ENCODE measurements around the gene SLC25A39. TPM values are rescaled to one million over a fixed set of nuclear protein-coding genes. Genes with fewer than 3 reads are reported as not detected.
A peak's percentile ranks its signal among the peaks of the same experiment; 100 is the strongest.

The SLC25A39 gene
- total and polyA plus RNA-seq, 9 donors = 35.9 to 87.7 (median 70.0) TPM

DNA sequence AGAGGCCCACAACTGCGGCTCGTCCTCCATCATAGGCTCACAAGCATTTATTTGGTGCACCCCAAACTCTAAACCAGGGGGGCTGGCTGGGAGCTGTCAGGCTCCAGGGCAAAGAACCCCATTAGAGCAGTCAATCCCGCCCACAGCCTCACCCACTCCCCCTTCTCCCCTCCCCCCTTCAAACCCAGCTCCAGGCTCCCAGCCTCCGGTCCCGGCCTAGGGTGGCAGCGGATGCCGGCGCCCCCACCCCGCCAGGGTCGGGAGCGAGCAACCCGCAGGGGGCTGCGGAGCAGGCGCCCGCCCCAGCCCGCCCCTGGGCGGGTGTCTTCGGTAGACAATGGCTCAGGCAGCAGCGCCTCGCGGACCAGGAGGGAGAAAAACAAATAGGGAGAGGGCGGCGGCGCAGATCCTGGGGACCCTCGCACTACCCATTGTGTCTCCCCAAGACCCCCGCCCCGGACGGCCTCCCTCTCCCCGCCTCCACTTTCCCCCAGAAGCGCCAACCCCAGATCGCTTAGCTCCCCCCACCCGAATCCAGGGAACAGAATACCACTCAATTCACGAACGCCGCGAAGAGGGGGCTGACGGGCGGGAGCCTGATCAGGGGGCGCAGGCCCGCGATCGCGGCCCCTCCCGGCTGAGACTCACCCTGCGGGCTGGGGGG, 38.5 kb upstream of the SLC25A39 start:
- peaks cover 4% of the 10 kb centered on the region for H3K36me3 ChIP-seq (ENCODE audit: control insufficient read depth, insufficient read depth, low read length)
- peak; percentile 53 for DNase-seq
- under 1% methylated on average over 32 of the region's 45 CpGs for WGBS (ENCODE audit: insufficient coverage)
- H3K27ac ChIP-seq (ENCODE audit: low read length) = peak overlapping the region; percentile 89
- H3K9me3 ChIP-seq (replicated peaks; ENCODE audit: control insufficient read depth, low read depth, low read length) = no peaks in the 10 kb centered on the region
- peaks cover 47% of the 10 kb centered on the region for H3K4me1 ChIP-seq (ENCODE audit: control insufficient read depth, insufficient read depth, low read length)
- peak overlapping the region; percentile 82 for H3K4me3 ChIP-seq (ENCODE audit: low read length)
- H3K27me3 ChIP-seq (ENCODE audit: control insufficient read depth, insufficient read depth, low read length) = peaks cover 21% of the 10 kb centered on the region

DNA sequence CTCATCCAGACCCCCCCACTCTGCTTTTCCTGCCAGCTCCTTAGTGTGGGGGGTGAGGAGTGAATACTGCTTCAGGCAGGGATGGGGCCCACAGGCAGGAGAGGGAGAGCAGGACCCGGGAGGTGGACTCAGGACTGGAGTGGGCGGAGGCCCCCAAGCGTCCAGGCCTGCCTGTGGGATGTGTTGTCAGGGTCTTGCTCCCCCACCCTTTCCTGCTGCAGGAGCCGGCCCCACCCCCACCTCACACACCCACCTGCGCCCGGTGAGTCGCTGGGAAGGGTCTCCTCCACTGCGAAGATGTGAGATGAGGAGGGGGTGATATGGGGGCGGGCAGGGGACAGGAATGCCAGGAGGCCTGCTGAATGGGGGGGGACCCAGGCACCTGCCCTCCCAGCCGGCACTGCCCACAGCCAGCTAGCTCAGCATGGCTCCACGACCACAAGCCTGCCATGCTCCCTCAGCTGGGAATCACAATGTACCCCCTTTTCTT, 37.9 kb upstream of the SLC25A39 start:
- Histone ChIP-seq H3K27me3 (ENCODE audit: control insufficient read depth, insufficient read depth, low read length) (peaks cover 19% of the 10 kb centered on the region), H3K4me3 (ENCODE audit: low read length) (peak overlapping the region; percentile 82), H3K36me3 (ENCODE audit: control insufficient read depth, insufficient read depth, low read length) (peaks cover 9% of the 10 kb centered on the region), H3K27ac (ENCODE audit: low read length) (peak overlapping the region; percentile 89), H3K4me1 (ENCODE audit: control insufficient read depth, insufficient read depth, low read length) (peaks cover 51% of the 10 kb centered on the region), H3K9me3 (replicated peaks; ENCODE audit: control insufficient read depth, low read depth, low read length) (no peaks in the 10 kb centered on the region)
- 5% methylated on average over 2 of the region's 11 CpGs for WGBS (ENCODE audit: insufficient coverage)
- peak; percentile 58 for DNase-seq

GRCh38 chr17:44361292-44362260, 37.0 kb upstream of the SLC25A39 start:
- 42% methylated on average over 3 of the region's 11 CpGs for WGBS (ENCODE audit: insufficient coverage)
- Histone ChIP-seq H3K36me3 (ENCODE audit: control insufficient read depth, insufficient read depth, low read length) (peaks cover 9% of the 10 kb centered on the region), H3K4me3 (ENCODE audit: low read length) (peak overlapping the region; percentile 82), H3K27ac (ENCODE audit: low read length) (peak overlapping the region; percentile 89), H3K4me1 (ENCODE audit: control insufficient read depth, insufficient read depth, low read length) (peaks cover 51% of the 10 kb centered on the region), H3K27me3 (ENCODE audit: control insufficient read depth, insufficient read depth, low read length) (peaks cover 12% of the 10 kb centered on the region), H3K9me3 (replicated peaks; ENCODE audit: control insufficient read depth, low read depth, low read length) (no peaks in the 10 kb centered on the region)
- DNase-seq = peak; percentile 67

DNA sequence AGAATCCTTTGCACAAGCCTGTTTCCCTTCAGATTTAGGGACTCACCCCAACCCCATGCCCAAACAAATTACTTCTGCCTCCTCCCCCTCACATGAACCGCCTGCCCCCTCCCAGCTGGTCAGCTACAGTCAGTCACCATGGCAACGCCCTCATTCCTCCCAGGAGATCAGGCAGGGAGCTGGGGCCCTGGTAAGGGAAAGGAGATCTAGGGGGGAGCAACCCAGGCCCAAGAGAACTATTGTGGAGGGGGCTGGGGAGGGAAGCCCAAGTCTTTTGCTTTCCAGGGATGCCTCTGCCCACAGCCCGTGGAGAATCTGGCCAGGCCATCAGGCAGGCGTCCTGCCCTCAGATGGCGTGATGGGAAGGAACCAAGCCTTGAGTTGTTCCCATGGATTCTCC, 36.2 kb upstream of the SLC25A39 start:
- peak overlapping the region; percentile 13 for H3K4me3 ChIP-seq (ENCODE audit: low read length)

GRCh38 chr17:44360144-44360533, 35.5 kb upstream of the SLC25A39 start:
- peak overlapping the region; percentile 89 for H3K27ac ChIP-seq (ENCODE audit: low read length)
- H3K27me3 ChIP-seq (ENCODE audit: control insufficient read depth, insufficient read depth, low read length) = peaks cover 3% of the 10 kb centered on the region
- H3K4me1 ChIP-seq (ENCODE audit: control insufficient read depth, insufficient read depth, low read length) = peaks cover 59% of the 10 kb centered on the region
- no CpG with 5 or more reads among the region's 6 CpGs for WGBS (ENCODE audit: insufficient coverage)
- no peaks in the 10 kb centered on the region for H3K9me3 ChIP-seq (replicated peaks; ENCODE audit: control insufficient read depth, low read depth, low read length)
- DNase-seq = no peak
- H3K36me3 ChIP-seq (ENCODE audit: control insufficient read depth, insufficient read depth, low read length) = peaks cover 20% of the 10 kb centered on the region
- no peak overlapping the region for H3K4me3 ChIP-seq (ENCODE audit: low read length)

More for the DNA sequence above, 36.2 kb upstream of the SLC25A39 start:
- DNase-seq = peak; percentile 74
- Histone ChIP-seq H3K9me3 (replicated peaks; ENCODE audit: control insufficient read depth, low read depth, low read length) (no peaks in the 10 kb centered on the region), H3K27ac (ENCODE audit: low read length) (peak overlapping the region; percentile 89), H3K4me1 (ENCODE audit: control insufficient read depth, insufficient read depth, low read length) (peaks cover 54% of the 10 kb centered on the region), H3K27me3 (ENCODE audit: control insufficient read depth, insufficient read depth, low read length) (peaks cover 6% of the 10 kb centered on the region), H3K36me3 (ENCODE audit: control insufficient read depth, insufficient read depth, low read length) (peaks cover 14% of the 10 kb centered on the region)
- 22% methylated on average over 3 of the region's 5 CpGs for WGBS (ENCODE audit: insufficient coverage)

- WGBS (ENCODE audit: insufficient coverage) = 77% methylated on average over 3 of the region's 14 CpGs
- Histone ChIP-seq H3K27me3 (ENCODE audit: control insufficient read depth, insufficient read depth, low read length) (no peaks in the 10 kb centered on the region), H3K36me3 (ENCODE audit: control insufficient read depth, insufficient read depth, low read length) (peaks cover 22% of the 10 kb centered on the region), H3K4me3 (ENCODE audit: low read length) (no peak overlapping the region), H3K4me1 (ENCODE audit: control insufficient read depth, insufficient read depth, low read length) (peaks cover 63% of the 10 kb centered on the region), H3K9me3 (replicated peaks; ENCODE audit: control insufficient read depth, low read depth, low read length) (no peaks in the 10 kb centered on the region), H3K27ac (ENCODE audit: low read length) (peak overlapping the region; percentile 89)
- DNase-seq = peak; percentile 69
These were observed 35.0 kb upstream of the SLC25A39 start for GRCh38 chr17:44359458-44360143.

DNA sequence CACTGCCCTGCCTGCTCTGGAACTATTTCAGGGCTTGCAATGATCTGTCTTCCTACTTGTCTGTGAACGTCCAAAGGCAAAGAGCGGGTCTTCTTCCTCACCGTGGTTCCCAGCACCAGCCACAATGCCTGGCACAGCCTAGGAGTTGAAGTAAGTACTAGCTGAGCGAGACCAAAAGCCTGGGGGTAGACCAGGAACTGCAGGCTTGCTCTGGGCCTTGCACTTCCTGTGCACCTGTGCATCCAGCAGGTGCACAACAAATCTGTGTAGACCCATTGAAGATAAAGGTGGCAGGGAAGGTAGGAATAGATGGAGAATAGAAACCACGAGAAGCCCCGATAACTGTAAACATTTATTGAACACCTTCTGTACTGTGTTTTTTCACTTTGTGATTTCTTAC, 34.4 kb upstream of the SLC25A39 start:
- peaks cover 22% of the 10 kb centered on the region for H3K36me3 ChIP-seq (ENCODE audit: control insufficient read depth, insufficient read depth, low read length)
- peaks cover 62% of the 10 kb centered on the region for H3K4me1 ChIP-seq (ENCODE audit: control insufficient read depth, insufficient read depth, low read length)
- WGBS (ENCODE audit: insufficient coverage) = 73% methylated on average over 4 of the region's 6 CpGs
- no peaks in the 10 kb centered on the region for H3K27me3 ChIP-seq (ENCODE audit: control insufficient read depth, insufficient read depth, low read length)
- H3K9me3 ChIP-seq (replicated peaks; ENCODE audit: control insufficient read depth, low read depth, low read length) = no peaks in the 10 kb centered on the region
- no peak for DNase-seq
- no peak overlapping the region for H3K4me3 ChIP-seq (ENCODE audit: low read length)
- peak overlapping the region; percentile 70 for H3K27ac ChIP-seq (ENCODE audit: low read length)

DNA sequence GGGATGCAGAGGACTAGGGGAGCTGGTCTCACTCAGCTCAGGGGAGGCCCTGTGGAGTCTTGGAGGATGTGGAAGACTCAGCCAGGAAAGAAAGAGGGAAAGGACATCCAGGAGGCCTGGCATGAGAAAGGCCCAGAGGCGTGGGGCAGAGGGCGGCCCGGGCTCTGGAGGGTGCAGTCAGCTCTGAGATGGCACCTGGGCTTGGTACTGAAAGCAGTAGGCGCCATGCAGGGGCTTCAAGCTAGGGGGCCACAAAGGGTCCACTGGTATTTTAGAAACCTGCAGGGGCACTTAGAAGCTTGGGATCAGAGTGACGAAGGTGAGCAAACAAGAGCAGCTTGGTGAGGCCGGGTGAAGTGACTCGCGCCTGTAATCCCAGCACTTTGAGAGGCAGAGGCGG, 33.4 kb upstream of the SLC25A39 start:
- peaks cover 25% of the 10 kb centered on the region for H3K36me3 ChIP-seq (ENCODE audit: control insufficient read depth, insufficient read depth, low read length)
- 87% methylated on average over 8 of the region's 9 CpGs for WGBS (ENCODE audit: insufficient coverage)
- DNase-seq = no peak

GRCh38 chr17:44356241-44356640, 31.6 kb upstream of the SLC25A39 start:
- Histone ChIP-seq H3K4me1 (ENCODE audit: control insufficient read depth, insufficient read depth, low read length) (peaks cover 56% of the 10 kb centered on the region), H3K27me3 (ENCODE audit: control insufficient read depth, insufficient read depth, low read length) (no peaks in the 10 kb centered on the region), H3K9me3 (replicated peaks; ENCODE audit: control insufficient read depth, low read depth, low read length) (no peaks in the 10 kb centered on the region), H3K4me3 (ENCODE audit: low read length) (no peak overlapping the region), H3K36me3 (ENCODE audit: control insufficient read depth, insufficient read depth, low read length) (peaks cover 40% of the 10 kb centered on the region), H3K27ac (ENCODE audit: low read length) (no peak overlapping the region)
- peak; percentile 15 for DNase-seq
- WGBS (ENCODE audit: insufficient coverage) = 92% methylated on average over 11 of the region's 11 CpGs

More for the DNA sequence above, 33.4 kb upstream of the SLC25A39 start:
- Histone ChIP-seq H3K4me1 (ENCODE audit: control insufficient read depth, insufficient read depth, low read length) (peaks cover 64% of the 10 kb centered on the region), H3K27me3 (ENCODE audit: control insufficient read depth, insufficient read depth, low read length) (no peaks in the 10 kb centered on the region), H3K27ac (ENCODE audit: low read length) (no peak overlapping the region), H3K9me3 (replicated peaks; ENCODE audit: control insufficient read depth, low read depth, low read length) (no peaks in the 10 kb centered on the region), H3K4me3 (ENCODE audit: low read length) (no peak overlapping the region)
